Glutamatergic neuron (in vitro differentiated cells): ENCODE data around the gene RND3. TPM values are rescaled to one million over a fixed set of nuclear protein-coding genes. Genes with fewer than 3 reads are reported as not detected.

Source experiments
- DNase-seq: peaks from one replicate; pipeline ENCODE4 v3.0.0; 2022
- H3K27ac Mint-ChIP-seq: one replicate; pipeline ENCODE4 v1.8.0; 2020; ENCODE audit warnings: mild to moderate bottlenecking, mixed read lengths, inconsistent platforms; ENCODE audit not compliant: unreplicated experiment
- H3K27me3 Mint-ChIP-seq: one replicate; pipeline ENCODE4 v1.8.0; 2020; ENCODE audit warnings: mild to moderate bottlenecking, moderate library complexity, mixed read lengths, inconsistent platforms; ENCODE audit not compliant: unreplicated experiment
- H3K36me3 Mint-ChIP-seq: one replicate; pipeline ENCODE4 v1.8.0; 2020; ENCODE audit warnings: mild to moderate bottlenecking, mixed read lengths, inconsistent platforms; ENCODE audit not compliant: unreplicated experiment
- H3K4me1 Mint-ChIP-seq: one replicate; pipeline ENCODE4 v1.8.0; 2020; ENCODE audit warnings: mild to moderate bottlenecking, low read depth, mixed read lengths, inconsistent platforms; ENCODE audit not compliant: unreplicated experiment
- H3K4me3 Mint-ChIP-seq: one replicate; pipeline ENCODE4 v1.8.0; 2020; ENCODE audit warnings: mild to moderate bottlenecking, mixed read lengths, inconsistent platforms; ENCODE audit not compliant: unreplicated experiment
- H3K9me3 Mint-ChIP-seq: one replicate; pipeline ENCODE4 v1.8.0; 2020; ENCODE audit warnings: mild to moderate bottlenecking, moderate library complexity, mixed read lengths, inconsistent platforms; ENCODE audit not compliant: unreplicated experiment
- CTCF ChIP-seq: fragments of 200-600 bp; sonication (generic); IDR thresholded peaks from one replicate; pipeline ENCODE4 v1.5.0; 2021; ENCODE audit not compliant: partially characterized antibody, unreplicated experiment
- long read RNA-seq: library from polyadenylated mRNA; unstranded; transcript quantifications from one replicate; pipeline ENCODE4 v2.0.0, GENCODE V29; 2020; ENCODE audit not compliant: unreplicated experiment
- total RNA-seq: library from RNA; stranded (reverse); fragmentation: NEBNext Ultra II Directional; extraction: Animal tissue kit (Norgen Biotek cat#: 25700); gene quantifications from one replicate; pipeline ENCODE4 v1.2.1, GENCODE V29; 2021; ENCODE audit not compliant: unreplicated experiment

Gene RND3
- 49.0 TPM for total RNA-seq
- long read RNA-seq, transcript RND3-201 (6 exons, 2,711 nt) = major isoform, 9 of 23 reads
- long read RNA-seq, partial matches to known transcripts = 0 of 23 reads
- long read RNA-seq, other reads (novel, unspliced or antisense) = 11 of 23 reads

GRCh38 chr2:150487537-150488429 is at the start of gene RND3:
RND3 (minus strand) TSS chr2:150487667; CDS start chr2:150487417, 250 bp downstream.
- TF ChIP-seq CTCF = peak; percentile 90
- H3K9me3 Mint-ChIP-seq = peaks cover 12% of the 10 kb centered on the region
- DNase-seq = peak; percentile 94
- H3K27me3 Mint-ChIP-seq = no peaks in the 10 kb centered on the region
- H3K27ac Mint-ChIP-seq = peak within 1 kb of the TSS; percentile 96
- no peaks in the 10 kb centered on the region for H3K36me3 Mint-ChIP-seq
- peak within 1 kb of the TSS; percentile 94 for H3K4me3 Mint-ChIP-seq
- H3K4me1 Mint-ChIP-seq = peaks cover 14% of the 10 kb centered on the region

- H3K4me3 Mint-ChIP-seq = no peak overlapping the region
- H3K27me3 Mint-ChIP-seq = no peaks in the 10 kb centered on the region
- no peak overlapping the region for H3K27ac Mint-ChIP-seq
- H3K36me3 Mint-ChIP-seq = peaks cover 19% of the 10 kb centered on the region
- peaks cover 1% of the 10 kb centered on the region for H3K9me3 Mint-ChIP-seq
- no peak for TF ChIP-seq CTCF
- DNase-seq = no peak
- no peaks in the 10 kb centered on the region for H3K4me1 Mint-ChIP-seq
These were observed 47.7 kb upstream of the RND3 start for GRCh38 chr2:150535176-150535575.

GRCh38 chr2:150532879-150533278 is 45.4 kb upstream of the RND3 start:
- H3K27ac Mint-ChIP-seq = no peak overlapping the region

GRCh38 chr2:150532020-150532419 is 44.6 kb upstream of the RND3 start:
- H3K27ac Mint-ChIP-seq = no peak overlapping the region
- no peak for DNase-seq
- no peaks in the 10 kb centered on the region for H3K9me3 Mint-ChIP-seq
- H3K4me1 Mint-ChIP-seq = no peaks in the 10 kb centered on the region
- no peak overlapping the region for H3K4me3 Mint-ChIP-seq
- H3K27me3 Mint-ChIP-seq = peaks cover 1% of the 10 kb centered on the region
- H3K36me3 Mint-ChIP-seq = peaks cover 12% of the 10 kb centered on the region
- TF ChIP-seq CTCF = no peak

More at GRCh38 chr2:150532879-150533278, 45.4 kb upstream of the RND3 start:
- Mint-ChIP-seq H3K36me3 (peaks cover 19% of the 10 kb centered on the region), H3K9me3 (peaks cover 1% of the 10 kb centered on the region), H3K27me3 (peaks cover 1% of the 10 kb centered on the region), H3K4me1 (no peaks in the 10 kb centered on the region), H3K4me3 (no peak overlapping the region)
- DNase-seq = no peak
- no peak for TF ChIP-seq CTCF

GRCh38 chr2:150531591-150531990 is 44.1 kb upstream of the RND3 start:
- TF ChIP-seq CTCF = no peak
- Mint-ChIP-seq H3K36me3 (peaks cover 8% of the 10 kb centered on the region), H3K9me3 (no peaks in the 10 kb centered on the region), H3K27me3 (peaks cover 1% of the 10 kb centered on the region), H3K4me1 (no peaks in the 10 kb centered on the region), H3K27ac (no peak overlapping the region), H3K4me3 (no peak overlapping the region)
- DNase-seq = no peak
